ENCODE data around the gene JADE2.

Gene JADE2

GRCh38 chr5:134538296-134538695 is 12.8 kb downstream of the JADE2 start:
- no peak for DNase-seq (ENCODE audit: low read depth)
- in situ Hi-C loops (cut with HindIII; ENCODE audit: low sequenced_read_pairs), result no loop called here
- TF ChIP-seq CTCF (IDR thresholded peaks at IDR 0.05; ENCODE audit: low read depth, low read length, missing control alignments), result no peak
- no peak overlapping the region for H3K4me3 ChIP-seq (ENCODE audit: low read depth, low read length)

GRCh38 chr5:134539732-134540131 is 14.3 kb downstream of the JADE2 start:
- in situ Hi-C loops (cut with HindIII; ENCODE audit: low sequenced_read_pairs), result no loop called here
- no peak overlapping the region for H3K4me3 ChIP-seq (ENCODE audit: low read depth, low read length)
- no peak for TF ChIP-seq CTCF (IDR thresholded peaks at IDR 0.05; ENCODE audit: low read depth, low read length, missing control alignments)
- no peak for DNase-seq (ENCODE audit: low read depth)

DNA sequence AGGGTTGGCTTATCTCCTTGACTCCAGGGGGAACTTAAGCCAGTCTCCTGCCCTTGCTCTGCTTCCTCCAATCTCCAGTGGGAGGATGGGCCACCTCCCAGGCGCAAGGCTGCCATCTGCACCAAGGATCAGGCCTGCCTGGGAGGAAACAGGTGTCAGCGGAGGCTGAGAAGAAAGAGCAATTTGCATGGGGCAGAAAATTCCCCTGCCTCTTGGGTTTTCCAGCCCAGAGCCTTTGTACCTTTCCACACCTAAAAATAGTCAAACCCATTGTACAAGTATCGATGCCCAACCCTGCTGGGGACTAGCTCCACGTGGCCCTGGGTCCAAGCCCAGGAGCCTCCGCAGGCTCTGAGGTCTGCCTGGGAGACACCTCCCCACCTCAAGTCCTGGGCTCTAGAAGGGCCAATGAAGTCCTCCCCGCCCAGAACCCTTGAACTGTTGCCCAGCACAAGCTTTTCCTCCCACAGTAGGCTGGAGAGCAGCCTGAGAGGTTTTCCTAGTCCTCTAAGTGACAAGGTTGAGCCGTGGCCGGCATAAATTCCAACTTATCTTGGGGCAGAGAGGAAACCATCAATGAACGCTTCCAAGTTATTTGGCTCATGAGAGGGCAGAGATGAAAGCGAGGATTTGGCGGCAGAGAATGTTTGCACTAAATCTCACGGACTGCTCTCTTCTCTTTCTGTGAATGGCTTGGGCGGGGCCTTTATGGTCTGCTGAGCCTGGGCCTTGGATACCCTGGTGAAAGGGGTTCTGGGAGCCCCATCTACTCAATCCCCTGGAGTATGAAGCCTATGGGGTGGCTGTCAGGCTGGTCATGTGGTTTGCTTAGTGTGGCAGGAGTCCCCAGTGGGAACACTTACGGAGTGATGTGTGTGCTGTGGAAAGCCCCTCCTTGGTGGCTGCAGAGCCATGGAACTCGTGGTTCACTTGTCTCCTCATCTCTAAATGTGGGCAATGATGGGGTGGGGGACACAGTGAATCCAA is 15.6 kb downstream of the JADE2 start:
- TF ChIP-seq CTCF (IDR thresholded peaks at IDR 0.05; ENCODE audit: low read depth, low read length, missing control alignments), result no peak
- DNase-seq (ENCODE audit: low read depth), result no peak
- H3K4me3 ChIP-seq (ENCODE audit: low read depth, low read length), result no peak overlapping the region
- in situ Hi-C loops (cut with HindIII; ENCODE audit: low sequenced_read_pairs), result no loop called here

DNA sequence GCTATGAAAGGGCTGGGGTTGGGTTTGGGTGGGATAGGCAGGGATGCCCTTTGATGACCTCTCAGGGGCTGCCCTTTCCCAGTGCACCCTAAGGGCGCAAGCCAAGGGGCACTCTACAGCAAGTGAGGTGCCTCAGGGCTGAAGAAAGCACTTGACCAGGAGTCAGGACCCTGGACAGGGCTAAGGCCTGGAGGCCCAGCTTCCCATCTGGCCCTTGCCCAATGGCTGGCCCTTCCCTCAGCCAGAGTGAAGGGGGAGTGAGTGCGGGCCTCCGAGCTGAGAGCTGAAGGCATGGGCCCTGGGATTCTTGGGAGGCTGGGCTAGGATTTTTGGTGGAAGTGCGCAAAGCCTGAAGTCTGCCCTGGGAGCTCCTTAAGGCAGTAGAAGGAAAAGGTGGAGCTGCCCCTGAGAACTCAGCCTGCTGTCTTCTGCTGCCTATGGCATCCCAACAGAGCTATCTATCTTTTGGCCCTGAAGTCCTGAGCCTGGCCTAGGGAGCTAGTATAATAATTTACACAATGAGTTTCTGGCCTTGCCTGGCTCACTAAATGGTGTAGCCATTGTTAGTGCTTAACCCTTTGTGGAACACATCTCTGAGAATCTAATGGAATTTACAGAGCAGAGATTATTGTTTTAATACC is 16.4 kb downstream of the JADE2 start:
- peak; percentile 49 for DNase-seq (ENCODE audit: low read depth)
- TF ChIP-seq CTCF (IDR thresholded peaks at IDR 0.05; ENCODE audit: low read depth, low read length, missing control alignments), result no peak
- no peak overlapping the region for H3K4me3 ChIP-seq (ENCODE audit: low read depth, low read length)
- in situ Hi-C loops (cut with HindIII; ENCODE audit: low sequenced_read_pairs), result no loop called here

GRCh38 chr5:134543820-134544614 is 18.5 kb downstream of the JADE2 start:
- DNase-seq (ENCODE audit: low read depth), result no peak
- TF ChIP-seq CTCF (IDR thresholded peaks at IDR 0.05; ENCODE audit: low read depth, low read length, missing control alignments), result no peak
- in situ Hi-C loops (cut with HindIII; ENCODE audit: low sequenced_read_pairs), result no loop called here
- no peak overlapping the region for H3K4me3 ChIP-seq (ENCODE audit: low read depth, low read length)

Data from astrocyte of the cerebellum (primary cell).